Tibial artery (tissue), 4 donors: Measurements from ENCODE around the gene PSMA6.

Source experiments
- DNase-seq, 2 donors: peaks; one replicate each; pipeline ENCODE4 v3.0.0-alpha.2; 2019
- H3K27ac ChIP-seq, 2 donors: fragments of 200-600 bp; sonication (generic) in 1 of 2; 1 replicate in 1 of 2; 2 replicates in 1 of 2; pipeline ENCODE4 v1.5.1; 2018 to 2019; ENCODE audit warnings: mild to moderate bottlenecking in 1 of 2
- H3K27me3 ChIP-seq, 2 donors: fragments of 200-600 bp; sonication (generic) in 1 of 2; one replicate each; pipeline versions ENCODE4 v1.5.1 to v1.6.0; 2016 to 2019
- H3K36me3 ChIP-seq, 3 donors: fragments of 200-600 bp; sonication (generic) in 2 of 3; one replicate each; pipeline ENCODE4 v1.5.1; 2016 to 2019; ENCODE audit warnings: mild to moderate bottlenecking in 2 of 3
- H3K4me1 ChIP-seq, 4 donors: fragments of 200-600 bp; sonication (generic) in 2 of 4; 1 replicate in 3 of 4; 2 replicates in 1 of 4; pipeline ENCODE4 v1.5.1; 2016 to 2019
- H3K4me3 ChIP-seq, 2 donors: fragments of 200-600 bp; sonication (generic) in 1 of 2; 1 replicate in 1 of 2; 2 replicates in 1 of 2; pipeline ENCODE4 v1.5.1; 2018 to 2019; ENCODE audit warnings: mild to moderate bottlenecking in 2 of 2
- H3K9me3 ChIP-seq, 3 donors: fragments of 200-600 bp; sonication (generic) in 1 of 3; one replicate each; pipeline ENCODE4 v1.5.1; 2016 to 2019
- CTCF ChIP-seq, 2 experiments: fragments of 200-600 bp in 1 of 2; fragments of 450-650 bp in 1 of 2; IDR thresholded peaks; one replicate each; pipeline ENCODE4 v1.5.1; 2017 to 2019; ENCODE audit warnings: antibody characterized with exemption in 2 of 2, mild to moderate bottlenecking in 1 of 2, moderate library complexity in 1 of 2
- intact Hi-C: fragments of 100-400 bp; cut with DNase I; formaldehyde crosslinking; loops from one replicate; pipeline ENCODE4 v1.15.0; 2023; ENCODE audit warnings: low total_unique reads

PSMA6 gene

GRCh38 chr14:35320472-35320871, 28.3 kb downstream of the PSMA6 start:
- Histone ChIP-seq H3K27me3 (no peaks in the 10 kb centered on the region), H3K9me3 (no peaks in the 10 kb centered on the region), H3K4me1 (no peaks in the 10 kb centered on the region), H3K27ac (no peak overlapping the region), H3K36me3 (peaks cover 31 to 42% (median 38%) of the 10 kb centered on the region in 3 donors), H3K4me3 (no peak overlapping the region)
- TF ChIP-seq CTCF (IDR thresholded peaks at IDR 0.05): no peak
- intact Hi-C loops: no loop called here
- no peak for DNase-seq

DNA sequence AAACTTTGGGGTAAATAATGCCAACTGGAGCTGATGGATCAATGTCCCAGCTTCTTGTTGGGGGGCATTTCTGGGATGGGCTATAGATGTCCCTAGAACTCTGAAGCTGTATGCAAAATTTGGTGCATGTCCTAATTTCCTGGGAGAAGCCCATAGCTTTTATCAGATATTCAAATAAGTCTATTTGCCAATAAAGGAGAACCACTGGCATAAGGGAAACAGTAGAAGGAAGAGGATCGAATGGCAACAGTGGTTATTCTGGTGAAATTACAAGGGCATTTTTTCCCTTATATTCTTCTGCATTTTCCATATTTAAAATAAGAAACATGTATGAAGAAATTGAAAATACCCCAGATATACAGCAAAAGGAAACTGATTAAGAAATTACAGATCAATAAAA, 34.2 kb downstream of the PSMA6 start:
- no peak for DNase-seq
- no peaks in the 10 kb centered on the region for H3K27me3 ChIP-seq
- H3K9me3 ChIP-seq: no peaks in the 10 kb centered on the region
- H3K27ac ChIP-seq: no peak overlapping the region
- intact Hi-C loops: no loop called here
- no peak for TF ChIP-seq CTCF (IDR thresholded peaks at IDR 0.05)
- no peak overlapping the region for H3K4me3 ChIP-seq
- H3K36me3 ChIP-seq: no peaks in the 10 kb centered on the region
- peaks cover 0 to under 1% (median 0%) of the 10 kb centered on the region in 4 donors for H3K4me1 ChIP-seq

GRCh38 chr14:35331605-35332516, 39.7 kb downstream of the PSMA6 start:
- Histone ChIP-seq H3K27me3 (no peaks in the 10 kb centered on the region), H3K9me3 (no peaks in the 10 kb centered on the region), H3K36me3 (no peaks in the 10 kb centered on the region), H3K27ac (no peak overlapping the region), H3K4me3 (no peak overlapping the region), H3K4me1 (peaks cover 0 to 46% (median 18%) of the 10 kb centered on the region in 4 donors)
- no peak for DNase-seq
- intact Hi-C loops: loop anchor here (10.0 kb wide), 1 partner anchor 287 kb away; the partner anchor contains the start of gene FAM177A1
- TF ChIP-seq CTCF (IDR thresholded peaks at IDR 0.05): no peak

DNA sequence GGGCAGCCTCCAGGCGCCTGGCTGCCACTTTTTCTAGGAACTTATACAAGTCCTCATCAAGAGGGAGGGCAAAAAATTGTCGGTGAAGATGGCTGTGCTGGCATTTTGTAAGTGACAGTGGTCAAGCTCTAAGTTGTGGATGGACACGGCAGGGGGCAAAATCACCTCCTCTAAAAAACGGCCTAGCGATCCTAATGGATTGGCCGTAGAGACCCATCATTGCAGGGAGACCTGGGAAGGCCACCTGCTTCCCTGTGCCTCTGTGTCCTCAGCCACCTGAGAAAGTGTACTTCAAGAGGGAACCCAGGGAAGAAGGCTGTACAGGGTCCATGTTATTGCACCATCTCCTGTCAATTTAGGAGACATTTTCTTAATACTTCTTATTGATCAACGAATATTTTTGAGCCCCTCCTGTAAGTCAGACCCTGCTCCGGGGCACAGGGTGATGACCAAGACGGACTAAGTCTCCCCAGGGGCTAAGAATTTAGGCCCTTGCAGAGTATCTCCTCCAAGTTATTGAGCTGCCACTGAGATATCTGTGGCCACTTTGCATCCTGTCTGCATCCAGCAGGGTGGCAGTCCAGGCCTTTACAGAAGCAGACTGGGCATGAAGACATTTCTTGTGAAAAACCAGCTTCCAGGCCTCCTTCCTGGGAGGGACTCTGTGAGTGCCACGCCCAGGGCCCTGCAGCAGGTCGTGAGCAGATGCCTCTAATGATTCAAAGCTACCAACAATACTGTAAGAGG, 40.5 kb downstream of the PSMA6 start:
- Histone ChIP-seq H3K36me3 (no peaks in the 10 kb centered on the region), H3K9me3 (no peaks in the 10 kb centered on the region), H3K27ac (peak overlapping the region in 1 of 2 donors; percentile 98), H3K27me3 (no peaks in the 10 kb centered on the region), H3K4me3 (no peak overlapping the region), H3K4me1 (peaks cover 5 to 54% (median 26%) of the 10 kb centered on the region in 4 donors)
- intact Hi-C loops: loop anchor here (10.0 kb wide), 1 partner anchor 288 kb away; the partner anchor contains the start of gene FAM177A1
- no peak for DNase-seq
- TF ChIP-seq CTCF (IDR thresholded peaks at IDR 0.05): no peak

GRCh38 chr14:35333264-35333730, 41.1 kb downstream of the PSMA6 start:
- no peaks in the 10 kb centered on the region for H3K9me3 ChIP-seq
- H3K4me1 ChIP-seq: peaks cover 5 to 59% (median 31%) of the 10 kb centered on the region in 4 donors
- no peak for DNase-seq
- H3K27ac ChIP-seq: peak overlapping the region in 1 of 2 donors; percentile 98
- no peaks in the 10 kb centered on the region for H3K36me3 ChIP-seq
- no peak overlapping the region for H3K4me3 ChIP-seq
- intact Hi-C loops: loop anchor here (10.0 kb wide), 1 partner anchor 288 kb away; the partner anchor contains the start of gene FAM177A1
- H3K27me3 ChIP-seq: no peaks in the 10 kb centered on the region
- no peak for TF ChIP-seq CTCF (IDR thresholded peaks at IDR 0.05)
